ENCODE data around the gene ITPR2.

Gene ITPR2

GRCh38 chr12:26399381-26399780 is 433.6 kb downstream of the ITPR2 start:
- no peak overlapping the region for H2AFZ ChIP-seq (ENCODE audit: low read length)
- no peaks in the 10 kb centered on the region for H3K36me3 ChIP-seq (replicated peaks; ENCODE audit: insufficient read depth, low read length)
- H3K4me2 ChIP-seq (ENCODE audit: low read depth, low read length): no peak overlapping the region
- no peaks in the 10 kb centered on the region for H3K9me2 ChIP-seq (replicated peaks; ENCODE audit: insufficient read depth, low read length)
- no peak overlapping the region for H3K9ac ChIP-seq (ENCODE audit: low read length)
- TF ChIP-seq EZH2 (optimal IDR thresholded peaks at IDR 0.05; ENCODE audit: low read depth, low read length): no peak
- TF ChIP-seq, protein P1, sequence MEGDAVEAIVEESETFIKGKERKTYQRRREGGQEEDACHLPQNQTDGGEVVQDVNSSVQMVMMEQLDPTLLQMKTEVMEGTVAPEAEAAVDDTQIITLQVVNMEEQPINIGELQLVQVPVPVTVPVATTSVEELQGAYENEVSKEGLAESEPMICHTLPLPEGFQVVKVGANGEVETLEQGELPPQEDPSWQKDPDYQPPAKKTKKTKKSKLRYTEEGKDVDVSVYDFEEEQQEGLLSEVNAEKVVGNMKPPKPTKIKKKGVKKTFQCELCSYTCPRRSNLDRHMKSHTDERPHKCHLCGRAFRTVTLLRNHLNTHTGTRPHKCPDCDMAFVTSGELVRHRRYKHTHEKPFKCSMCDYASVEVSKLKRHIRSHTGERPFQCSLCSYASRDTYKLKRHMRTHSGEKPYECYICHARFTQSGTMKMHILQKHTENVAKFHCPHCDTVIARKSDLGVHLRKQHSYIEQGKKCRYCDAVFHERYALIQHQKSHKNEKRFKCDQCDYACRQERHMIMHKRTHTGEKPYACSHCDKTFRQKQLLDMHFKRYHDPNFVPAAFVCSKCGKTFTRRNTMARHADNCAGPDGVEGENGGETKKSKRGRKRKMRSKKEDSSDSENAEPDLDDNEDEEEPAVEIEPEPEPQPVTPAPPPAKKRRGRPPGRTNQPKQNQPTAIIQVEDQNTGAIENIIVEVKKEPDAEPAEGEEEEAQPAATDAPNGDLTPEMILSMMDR (IDR thresholded peaks at IDR 0.05; ENCODE audit: low read length): no peak
- no peak for TF ChIP-seq EZH2phosphoT487 (IDR thresholded peaks at IDR 0.05; ENCODE audit: low read length)
- no peak for DNase-seq
- H3K79me2 ChIP-seq (ENCODE audit: low read length): no peaks in the 10 kb centered on the region
- no peak overlapping the region for H3K4me3 ChIP-seq (ENCODE audit: low read length)
- H3K27ac ChIP-seq (ENCODE audit: low read length): no peak overlapping the region
- no peaks in the 10 kb centered on the region for H4K20me1 ChIP-seq (ENCODE audit: insufficient read depth, low read length)
- no peaks in the 10 kb centered on the region for H3K9me3 ChIP-seq (replicated peaks; ENCODE audit: insufficient read depth, low read length)
- H3K4me1 ChIP-seq (ENCODE audit: low read length): no peaks in the 10 kb centered on the region
- no peaks in the 10 kb centered on the region for H3F3A ChIP-seq (ENCODE audit: insufficient read depth, low read length)
- H3K27me3 ChIP-seq (replicated peaks; ENCODE audit: insufficient read depth, low read length): no peaks in the 10 kb centered on the region

- no peak for DNase-seq
- no peaks in the 10 kb centered on the region for H3F3A ChIP-seq (ENCODE audit: insufficient read depth, low read length)
- TF ChIP-seq EZH2 (optimal IDR thresholded peaks at IDR 0.05; ENCODE audit: low read depth, low read length): no peak
- TF ChIP-seq, protein P1 (IDR thresholded peaks at IDR 0.05; ENCODE audit: low read length): no peak
- TF ChIP-seq EZH2phosphoT487 (IDR thresholded peaks at IDR 0.05; ENCODE audit: low read length): no peak
- no peaks in the 10 kb centered on the region for H3K9me3 ChIP-seq (replicated peaks; ENCODE audit: insufficient read depth, low read length)
- H2AFZ ChIP-seq (ENCODE audit: low read length): no peak overlapping the region
- H3K4me2 ChIP-seq (ENCODE audit: low read depth, low read length): no peak overlapping the region
- no peak overlapping the region for H3K9ac ChIP-seq (ENCODE audit: low read length)
- H4K20me1 ChIP-seq (ENCODE audit: insufficient read depth, low read length): no peaks in the 10 kb centered on the region
- H3K36me3 ChIP-seq (replicated peaks; ENCODE audit: insufficient read depth, low read length): no peaks in the 10 kb centered on the region
- H3K27me3 ChIP-seq (replicated peaks; ENCODE audit: insufficient read depth, low read length): no peaks in the 10 kb centered on the region
- no peaks in the 10 kb centered on the region for H3K79me2 ChIP-seq (ENCODE audit: low read length)
- H3K4me1 ChIP-seq (ENCODE audit: low read length): no peaks in the 10 kb centered on the region
- no peak overlapping the region for H3K4me3 ChIP-seq (ENCODE audit: low read length)
- H3K27ac ChIP-seq (ENCODE audit: low read length): no peak overlapping the region
- no peaks in the 10 kb centered on the region for H3K9me2 ChIP-seq (replicated peaks; ENCODE audit: insufficient read depth, low read length)
Measured at GRCh38 chr12:26396402-26396801, 436.6 kb downstream of the ITPR2 start.

DNA sequence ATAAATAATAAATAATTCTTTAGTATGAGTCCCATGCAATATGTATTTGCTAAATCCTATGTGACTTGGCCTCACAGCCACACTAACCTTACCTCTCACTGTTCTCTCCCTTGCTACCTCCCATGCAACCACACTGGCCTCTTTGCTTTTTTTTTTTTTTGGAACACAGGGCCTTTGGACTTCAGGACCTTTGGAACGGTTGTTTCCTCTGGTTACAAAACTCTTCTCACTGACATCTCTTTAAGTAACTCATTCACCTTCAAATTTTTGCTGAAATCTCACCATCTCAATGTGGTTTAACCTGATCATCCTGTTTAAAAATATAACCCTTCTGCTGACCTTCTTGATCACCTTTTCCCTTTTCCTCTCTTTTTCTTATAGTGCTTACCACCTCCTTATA is 443.7 kb downstream of the ITPR2 start:
- no peaks in the 10 kb centered on the region for H3F3A ChIP-seq (ENCODE audit: insufficient read depth, low read length)
- H3K79me2 ChIP-seq (ENCODE audit: low read length): peaks cover 8% of the 10 kb centered on the region; the same call in 1 of the 2 replicates
- DNase-seq: no peak
- no peaks in the 10 kb centered on the region for H3K9me2 ChIP-seq (replicated peaks; ENCODE audit: insufficient read depth, low read length)
- no peaks in the 10 kb centered on the region for H3K9me3 ChIP-seq (replicated peaks; ENCODE audit: insufficient read depth, low read length)
- H3K27ac ChIP-seq (ENCODE audit: low read length): no peak overlapping the region
- TF ChIP-seq EZH2 (optimal IDR thresholded peaks at IDR 0.05; ENCODE audit: low read depth, low read length): no peak
- TF ChIP-seq, protein P1 (IDR thresholded peaks at IDR 0.05; ENCODE audit: low read length): no peak
- no peak for TF ChIP-seq EZH2phosphoT487 (IDR thresholded peaks at IDR 0.05; ENCODE audit: low read length)
- H3K4me3 ChIP-seq (ENCODE audit: low read length): no peak overlapping the region
- H3K4me2 ChIP-seq (ENCODE audit: low read depth, low read length): no peak overlapping the region
- no peak overlapping the region for H3K9ac ChIP-seq (ENCODE audit: low read length)
- no peaks in the 10 kb centered on the region; the same call in 1 of the 2 replicates for H3K36me3 ChIP-seq (replicated peaks; ENCODE audit: insufficient read depth, low read length)
- H4K20me1 ChIP-seq (ENCODE audit: insufficient read depth, low read length): no peaks in the 10 kb centered on the region
- H3K27me3 ChIP-seq (replicated peaks; ENCODE audit: insufficient read depth, low read length): no peaks in the 10 kb centered on the region
- no peak overlapping the region for H2AFZ ChIP-seq (ENCODE audit: low read length)
- no peaks in the 10 kb centered on the region for H3K4me1 ChIP-seq (ENCODE audit: low read length)

Measured in MM.1S (cell line).